ENCODE data around the gene EFHC2. TPM values are rescaled to one million over a fixed set of nuclear protein-coding genes. Genes with fewer than 3 reads are reported as not detected.
A peak's percentile ranks its signal among the peaks of the same experiment; 100 is the strongest.

The EFHC2 gene
- total RNA-seq, 2 donors from 2014 or later = 3.0 to 6.2 TPM

GRCh38 chrX:44305921-44306320, 37.6 kb downstream of the EFHC2 start:
- no peaks in the 10 kb centered on the region for H3K4me1 ChIP-seq (replicated peaks)
- WGBS = 47% methylated on average over 3 of the region's 4 CpGs
- H3K9me3 ChIP-seq = no peaks in the 10 kb centered on the region
- no peaks in the 10 kb centered on the region for H3K36me3 ChIP-seq
- DNase-seq (ENCODE audit: low spot score) = no peak
- H3K4me3 ChIP-seq = no peak overlapping the region
- TF ChIP-seq POLR2AphosphoS5 (IDR thresholded peaks at IDR 0.05) (no peak), POLR2A (IDR thresholded peaks at IDR 0.05) (no peak), CTCF (IDR thresholded peaks at IDR 0.05) (no peak)
- intact Hi-C loops (cut with DNase I) = no loop called here
- H3K27me3 ChIP-seq (replicated peaks; ENCODE audit: insufficient read depth) = no peaks in the 10 kb centered on the region
- no peak overlapping the region for H3K27ac ChIP-seq

GRCh38 chrX:44303119-44303518, 40.4 kb downstream of the EFHC2 start:
- WGBS = 100% methylated on average over 2 of the region's 2 CpGs
- Histone ChIP-seq H3K27me3 (replicated peaks; ENCODE audit: insufficient read depth) (no peaks in the 10 kb centered on the region), H3K4me3 (no peak overlapping the region), H3K9me3 (no peaks in the 10 kb centered on the region), H3K4me1 (replicated peaks) (no peaks in the 10 kb centered on the region), H3K27ac (no peak overlapping the region), H3K36me3 (no peaks in the 10 kb centered on the region)
- intact Hi-C loops (cut with DNase I) = no loop called here
- TF ChIP-seq CTCF (IDR thresholded peaks at IDR 0.05) (no peak), POLR2AphosphoS5 (IDR thresholded peaks at IDR 0.05) (no peak), POLR2A (IDR thresholded peaks at IDR 0.05) (no peak)
- DNase-seq (ENCODE audit: low spot score) = no peak

- no peak for TF ChIP-seq POLR2AphosphoS5 (IDR thresholded peaks at IDR 0.05)
- no peak for TF ChIP-seq CTCF (IDR thresholded peaks at IDR 0.05)
- no peak for TF ChIP-seq POLR2A (IDR thresholded peaks at IDR 0.05)
- no peak overlapping the region for H3K27ac ChIP-seq
- no peaks in the 10 kb centered on the region for H3K9me3 ChIP-seq
- 81% methylated on average over 4 of the region's 4 CpGs for WGBS
- no peaks in the 10 kb centered on the region for H3K4me1 ChIP-seq (replicated peaks)
- H3K27me3 ChIP-seq (replicated peaks; ENCODE audit: insufficient read depth) = no peaks in the 10 kb centered on the region
- DNase-seq (ENCODE audit: low spot score) = no peak
- intact Hi-C loops (cut with DNase I) = no loop called here
- H3K36me3 ChIP-seq = no peaks in the 10 kb centered on the region
- H3K4me3 ChIP-seq = no peak overlapping the region
These were observed 44.3 kb downstream of the EFHC2 start for GRCh38 chrX:44299177-44299576.

GRCh38 chrX:44291468-44292092, 51.9 kb downstream of the EFHC2 start:
- Histone ChIP-seq H3K4me3 (no peak overlapping the region), H3K4me1 (replicated peaks) (no peaks in the 10 kb centered on the region), H3K27ac (no peak overlapping the region), H3K9me3 (no peaks in the 10 kb centered on the region), H3K27me3 (replicated peaks; ENCODE audit: insufficient read depth) (no peaks in the 10 kb centered on the region), H3K36me3 (no peaks in the 10 kb centered on the region)
- TF ChIP-seq POLR2AphosphoS5 (IDR thresholded peaks at IDR 0.05) (no peak), CTCF (IDR thresholded peaks at IDR 0.05) (no peak), POLR2A (IDR thresholded peaks at IDR 0.05) (no peak)
- intact Hi-C loops (cut with DNase I) = no loop called here
- WGBS = 90% methylated on average over 2 of the region's 2 CpGs
- no peak for DNase-seq (ENCODE audit: low spot score)

- Histone ChIP-seq H3K9me3 (no peaks in the 10 kb centered on the region), H3K27me3 (replicated peaks; ENCODE audit: insufficient read depth) (no peaks in the 10 kb centered on the region), H3K4me1 (replicated peaks) (no peaks in the 10 kb centered on the region), H3K36me3 (no peaks in the 10 kb centered on the region), H3K27ac (no peak overlapping the region), H3K4me3 (no peak overlapping the region)
- no peak for DNase-seq (ENCODE audit: low spot score)
- TF ChIP-seq POLR2AphosphoS5 (IDR thresholded peaks at IDR 0.05) (peak; percentile 10), CTCF (IDR thresholded peaks at IDR 0.05) (no peak), POLR2A (IDR thresholded peaks at IDR 0.05) (no peak)
- intact Hi-C loops (cut with DNase I) = no loop called here
- 87% methylated on average over 5 of the region's 5 CpGs for WGBS
These were observed 52.8 kb downstream of the EFHC2 start for GRCh38 chrX:44290718-44291117.

All from prostate gland (tissue), 2 donors.